NCI-H82 treated with DMSO at 0.1 percent for 48 hours (cell line): ENCODE results near the gene ADAM12.

ENCODE experiments used
- DNase-seq: peaks from one replicate; lab custom pipeline; 2025; ENCODE audit not compliant: unreplicated experiment; lab: John Stamatoyannopoulos, UW

ADAM12 gene

GRCh38 chr10:126092366-126093215 lies 295.7 kb downstream of the ADAM12 start:
- no peak for DNase-seq

- DNase-seq: no peak
Measured at GRCh38 chr10:126090911-126091728, 297.2 kb downstream of the ADAM12 start.

- DNase-seq: no peak
Measured at GRCh38 chr10:126090443-126090842, 297.8 kb downstream of the ADAM12 start.

GRCh38 chr10:126087796-126088505 lies 300.3 kb downstream of the ADAM12 start:
- DNase-seq: no peak

- DNase-seq: no peak
Measured at GRCh38 chr10:126087153-126087680, 301.1 kb downstream of the ADAM12 start.

- no peak for DNase-seq
Measured at GRCh38 chr10:126085806-126086205, 302.5 kb downstream of the ADAM12 start.

- DNase-seq: no peak
Measured at GRCh38 chr10:126084369-126084768, 303.9 kb downstream of the ADAM12 start.

- DNase-seq: no peak
Measured at GRCh38 chr10:126083009-126083408, 305.3 kb downstream of the ADAM12 start.

GRCh38 chr10:126081841-126082466 lies 306.3 kb downstream of the ADAM12 start:
- no peak for DNase-seq

- DNase-seq: no peak
Measured at GRCh38 chr10:126080879-126081411, 307.3 kb downstream of the ADAM12 start.

GRCh38 chr10:126080291-126080825 lies 307.9 kb downstream of the ADAM12 start:
- DNase-seq: no peak

- DNase-seq: no peak
Measured at GRCh38 chr10:126075009-126075408, 313.3 kb downstream of the ADAM12 start.

GRCh38 chr10:126074291-126074690 lies 314.0 kb downstream of the ADAM12 start:
- no peak for DNase-seq

GRCh38 chr10:126073606-126074005 lies 314.7 kb downstream of the ADAM12 start:
- DNase-seq: no peak

GRCh38 chr10:126072622-126073021 lies 315.7 kb downstream of the ADAM12 start:
- DNase-seq: no peak

- no peak for DNase-seq
Measured at GRCh38 chr10:126070476-126071215, 317.6 kb downstream of the ADAM12 start.

GRCh38 chr10:126068322-126068721 lies 320.0 kb downstream of the ADAM12 start:
- no peak for DNase-seq

GRCh38 chr10:126066456-126066855 lies 321.8 kb downstream of the ADAM12 start:
- no peak for DNase-seq

- DNase-seq: no peak
Measured at GRCh38 chr10:126065751-126066377, 322.4 kb downstream of the ADAM12 start.
